Measurements from ENCODE around the gene TAX1BP1.

The TAX1BP1 gene

DNA sequence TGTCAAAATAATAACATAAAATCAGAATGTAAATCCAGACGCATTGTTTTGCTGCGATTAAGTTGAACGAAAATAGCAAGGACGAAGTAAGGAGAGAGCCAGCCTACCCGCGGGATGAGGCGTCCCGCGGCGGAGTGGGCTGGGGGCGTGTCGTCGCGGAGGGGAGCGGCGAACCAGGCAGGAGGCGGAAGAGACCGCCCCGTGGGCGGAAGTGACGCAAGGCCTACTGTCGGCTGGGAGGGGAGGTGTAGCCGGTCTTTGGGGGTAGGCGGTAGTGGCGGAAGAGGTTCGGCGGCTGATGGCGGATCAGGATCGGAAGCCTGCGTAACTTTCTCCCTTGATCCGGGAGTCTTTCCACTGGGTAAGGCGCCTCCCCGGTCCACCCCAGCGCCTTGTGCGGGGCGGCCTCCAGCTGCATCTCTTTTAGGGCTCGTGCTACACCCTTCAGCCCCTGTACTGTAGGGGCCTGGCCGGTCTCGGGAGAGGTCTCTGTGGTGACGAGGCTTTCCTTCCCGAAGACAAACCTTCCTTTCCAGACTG is at the start of gene TAX1BP1:
Gene TAX1BP1 (plus strand): TSS at position 254 of the 540 bp plus-strand sequence. CDS start 8,363 bp downstream, outside the sequence.
- Histone ChIP-seq H3K9ac (ENCODE audit: low read depth, low read length) (peak within 1 kb of the TSS; percentile 70), H3K4me3 (ENCODE audit: low read depth, low read length) (peak within 1 kb of the TSS; percentile 84), H3K27me3 (ENCODE audit: control insufficient read depth, insufficient read depth, low read length) (no peaks in the 10 kb centered on the region), H3K9me3 (ENCODE audit: control insufficient read depth, insufficient read depth, low read length) (no peaks in the 10 kb centered on the region), H3K4me1 (ENCODE audit: control insufficient read depth, insufficient read depth, low read length) (peaks cover 4% of the 10 kb centered on the region), H3K36me3 (ENCODE audit: control insufficient read depth, insufficient read depth, low read length) (no peaks in the 10 kb centered on the region)

DNA sequence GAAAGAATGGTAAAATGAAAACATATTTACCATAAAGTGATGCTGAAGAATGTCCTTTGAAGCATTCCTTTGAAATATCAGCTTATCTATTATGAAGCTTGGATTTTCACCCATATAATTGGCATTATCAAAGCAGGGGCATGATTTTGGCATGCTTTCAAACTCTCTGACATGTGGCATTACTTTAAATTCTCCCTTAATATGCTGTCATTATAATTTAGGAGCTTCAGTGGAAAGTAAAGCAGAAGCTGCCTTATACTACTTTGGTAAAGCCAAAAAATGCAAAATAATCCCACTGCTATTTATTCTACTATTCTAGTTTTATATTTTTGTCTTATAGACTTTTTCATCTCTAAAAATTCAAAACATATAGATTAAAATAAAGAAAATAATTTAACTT is 49.3 kb upstream of the TAX1BP1 start:
- Histone ChIP-seq H3K27me3 (ENCODE audit: control insufficient read depth, insufficient read depth, low read length) (no peaks in the 10 kb centered on the region), H3K4me1 (ENCODE audit: control insufficient read depth, insufficient read depth, low read length) (peaks cover 2% of the 10 kb centered on the region), H3K4me3 (ENCODE audit: low read depth, low read length) (no peak overlapping the region)

DNA sequence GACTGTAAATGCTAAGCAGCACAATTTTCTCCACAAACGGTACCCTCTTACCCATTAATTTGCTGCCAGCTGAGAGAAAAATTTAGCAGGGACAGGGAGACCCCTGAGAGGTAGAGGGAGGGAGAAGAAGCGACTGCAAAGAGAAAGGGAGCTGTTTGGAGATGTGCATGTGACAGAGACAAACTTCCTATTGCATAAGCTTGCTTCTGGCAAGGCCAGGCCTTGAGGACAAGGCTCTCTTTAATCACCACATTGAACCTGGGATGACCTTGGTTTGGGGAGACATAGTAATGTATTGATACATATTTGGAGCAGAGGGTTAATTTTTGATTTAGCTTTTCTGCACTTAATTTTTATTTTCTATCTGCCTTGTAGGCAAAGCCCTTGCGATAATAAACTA is 46.2 kb upstream of the TAX1BP1 start:
- no peaks in the 10 kb centered on the region for H3K27me3 ChIP-seq (ENCODE audit: control insufficient read depth, insufficient read depth, low read length)
- no peak overlapping the region for H3K4me3 ChIP-seq (ENCODE audit: low read depth, low read length)
- no peak overlapping the region for H3K9ac ChIP-seq (ENCODE audit: low read depth, low read length)
- no peaks in the 10 kb centered on the region for H3K9me3 ChIP-seq (ENCODE audit: control insufficient read depth, insufficient read depth, low read length)
- H3K36me3 ChIP-seq (ENCODE audit: control insufficient read depth, insufficient read depth, low read length), result no peaks in the 10 kb centered on the region
- H3K4me1 ChIP-seq (ENCODE audit: control insufficient read depth, insufficient read depth, low read length), result peaks cover 2% of the 10 kb centered on the region

More for the DNA sequence above, 49.3 kb upstream of the TAX1BP1 start:
- H3K9ac ChIP-seq (ENCODE audit: low read depth, low read length), result no peak overlapping the region
- no peaks in the 10 kb centered on the region for H3K9me3 ChIP-seq (ENCODE audit: control insufficient read depth, insufficient read depth, low read length)
- H3K36me3 ChIP-seq (ENCODE audit: control insufficient read depth, insufficient read depth, low read length), result no peaks in the 10 kb centered on the region

DNA sequence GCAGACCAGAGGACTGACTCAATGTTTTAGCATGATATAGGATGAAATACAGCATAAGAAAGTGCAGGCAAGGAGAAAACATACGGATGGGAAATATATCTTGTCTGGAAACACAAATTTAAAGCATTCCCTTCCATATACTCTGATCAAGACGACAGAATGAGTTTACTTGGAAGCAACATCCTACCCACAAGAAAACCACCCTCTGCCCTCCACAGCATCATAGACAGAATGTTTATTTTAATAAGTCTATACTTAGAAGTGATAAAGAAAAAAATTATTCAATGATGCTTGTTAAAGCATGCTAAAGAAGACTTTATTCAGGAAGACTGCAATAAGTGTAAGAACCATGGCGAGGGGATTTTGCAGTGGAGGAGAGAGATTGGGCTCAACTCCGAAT is 44.9 kb upstream of the TAX1BP1 start:
- no peaks in the 10 kb centered on the region for H3K27me3 ChIP-seq (ENCODE audit: control insufficient read depth, insufficient read depth, low read length)
- no peaks in the 10 kb centered on the region for H3K36me3 ChIP-seq (ENCODE audit: control insufficient read depth, insufficient read depth, low read length)
- no peak overlapping the region for H3K4me3 ChIP-seq (ENCODE audit: low read depth, low read length)
- no peak overlapping the region for H3K9ac ChIP-seq (ENCODE audit: low read depth, low read length)
- no peaks in the 10 kb centered on the region for H3K4me1 ChIP-seq (ENCODE audit: control insufficient read depth, insufficient read depth, low read length)
- H3K9me3 ChIP-seq (ENCODE audit: control insufficient read depth, insufficient read depth, low read length), result no peaks in the 10 kb centered on the region

DNA sequence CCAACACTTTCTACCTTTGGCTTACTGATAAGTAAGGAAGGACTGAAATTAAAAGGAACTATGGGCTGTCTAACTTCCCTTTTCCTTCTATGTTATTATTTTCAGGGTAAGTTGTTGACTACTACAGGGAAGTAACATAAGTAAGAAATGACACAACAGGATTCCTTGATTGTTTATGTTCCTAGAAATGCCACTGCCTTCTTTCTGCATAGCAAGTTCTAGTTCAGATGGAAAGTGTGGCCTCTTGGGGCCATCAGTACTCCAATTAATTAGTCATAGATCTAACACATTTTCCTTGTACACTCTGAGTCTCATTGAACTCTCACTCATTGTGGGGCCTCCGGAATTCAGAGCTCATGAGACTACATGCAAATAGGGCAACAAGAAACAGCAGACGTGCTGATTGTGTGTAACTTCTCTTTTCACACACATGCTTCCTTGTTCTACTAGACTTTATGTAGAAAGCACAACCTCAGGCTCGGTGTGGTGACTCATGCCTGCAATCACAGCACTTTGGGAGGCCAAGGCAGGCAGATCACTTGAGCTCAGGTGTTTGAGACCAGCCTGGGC is 42.0 kb upstream of the TAX1BP1 start:
- no peak overlapping the region for H3K4me3 ChIP-seq (ENCODE audit: low read depth, low read length)
- no peaks in the 10 kb centered on the region for H3K36me3 ChIP-seq (ENCODE audit: control insufficient read depth, insufficient read depth, low read length)
- H3K4me1 ChIP-seq (ENCODE audit: control insufficient read depth, insufficient read depth, low read length), result no peaks in the 10 kb centered on the region
- no peaks in the 10 kb centered on the region for H3K9me3 ChIP-seq (ENCODE audit: control insufficient read depth, insufficient read depth, low read length)
- H3K27me3 ChIP-seq (ENCODE audit: control insufficient read depth, insufficient read depth, low read length), result no peaks in the 10 kb centered on the region
- H3K9ac ChIP-seq (ENCODE audit: low read depth, low read length), result no peak overlapping the region

DNA sequence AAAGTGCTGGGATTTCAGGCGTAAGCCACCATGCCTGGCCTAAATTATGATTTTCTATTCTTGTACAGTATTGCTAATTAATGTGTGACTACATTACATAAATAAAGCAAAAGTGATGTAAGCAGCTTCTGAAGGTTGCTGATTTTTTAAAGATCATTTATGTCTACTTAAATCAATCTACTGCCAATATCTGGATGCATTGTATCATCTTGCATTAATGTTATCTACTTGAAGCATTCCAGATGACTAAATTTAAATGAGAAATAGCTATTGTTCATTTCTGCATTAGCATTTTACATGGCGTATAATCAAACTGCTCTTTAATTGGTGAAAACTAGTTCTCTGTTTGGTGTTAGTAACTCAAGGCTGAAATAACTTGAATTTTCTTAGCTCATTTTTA is 40.2 kb upstream of the TAX1BP1 start:
- no peaks in the 10 kb centered on the region for H3K9me3 ChIP-seq (ENCODE audit: control insufficient read depth, insufficient read depth, low read length)
- H3K27me3 ChIP-seq (ENCODE audit: control insufficient read depth, insufficient read depth, low read length), result no peaks in the 10 kb centered on the region
- no peaks in the 10 kb centered on the region for H3K36me3 ChIP-seq (ENCODE audit: control insufficient read depth, insufficient read depth, low read length)
- H3K4me3 ChIP-seq (ENCODE audit: low read depth, low read length), result no peak overlapping the region
- no peaks in the 10 kb centered on the region for H3K4me1 ChIP-seq (ENCODE audit: control insufficient read depth, insufficient read depth, low read length)
- no peak overlapping the region for H3K9ac ChIP-seq (ENCODE audit: low read depth, low read length)

DNA sequence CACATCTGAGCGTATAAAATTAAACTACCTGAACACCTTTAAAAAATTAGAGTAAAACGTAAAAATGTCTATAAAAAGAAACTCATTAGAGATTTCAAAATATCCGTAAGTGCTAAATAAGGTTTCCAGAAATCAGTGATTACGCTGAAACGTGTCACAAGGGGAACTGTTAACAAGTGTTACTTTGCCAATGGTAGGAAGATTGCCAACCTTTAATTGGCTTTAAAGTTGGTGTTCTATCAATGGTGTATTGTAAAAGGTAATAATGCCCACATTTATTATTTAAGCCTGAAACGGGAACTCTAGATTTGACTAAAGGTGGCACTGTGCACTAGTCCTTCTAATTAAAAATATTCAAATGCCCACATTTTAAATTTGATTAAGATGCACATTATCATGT is 39.5 kb upstream of the TAX1BP1 start:
- H3K36me3 ChIP-seq (ENCODE audit: control insufficient read depth, insufficient read depth, low read length), result no peaks in the 10 kb centered on the region
- no peaks in the 10 kb centered on the region for H3K9me3 ChIP-seq (ENCODE audit: control insufficient read depth, insufficient read depth, low read length)
- no peaks in the 10 kb centered on the region for H3K27me3 ChIP-seq (ENCODE audit: control insufficient read depth, insufficient read depth, low read length)
- no peak overlapping the region for H3K4me3 ChIP-seq (ENCODE audit: low read depth, low read length)
- H3K9ac ChIP-seq (ENCODE audit: low read depth, low read length), result no peak overlapping the region
- H3K4me1 ChIP-seq (ENCODE audit: control insufficient read depth, insufficient read depth, low read length), result no peaks in the 10 kb centered on the region

DNA sequence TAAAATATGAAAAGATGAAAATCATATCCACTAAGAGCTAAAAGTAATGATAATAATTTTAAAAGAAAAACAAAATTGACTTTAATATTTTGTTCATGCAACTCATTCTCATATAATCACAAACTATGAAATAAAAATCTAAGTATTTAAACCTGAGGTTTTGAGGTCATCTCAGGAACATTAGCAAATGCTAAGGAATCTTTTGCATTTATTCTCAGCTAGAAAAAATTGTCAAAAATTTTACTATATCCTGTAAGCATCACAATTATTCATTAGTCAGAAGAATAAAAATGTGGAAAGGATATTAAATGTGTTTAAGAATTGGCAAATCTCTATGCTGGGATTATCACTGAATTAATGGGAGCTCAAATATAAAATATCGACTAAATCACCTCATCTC is 36.8 kb upstream of the TAX1BP1 start:
- Histone ChIP-seq H3K27me3 (ENCODE audit: control insufficient read depth, insufficient read depth, low read length) (no peaks in the 10 kb centered on the region), H3K9me3 (ENCODE audit: control insufficient read depth, insufficient read depth, low read length) (no peaks in the 10 kb centered on the region), H3K9ac (ENCODE audit: low read depth, low read length) (no peak overlapping the region), H3K36me3 (ENCODE audit: control insufficient read depth, insufficient read depth, low read length) (no peaks in the 10 kb centered on the region), H3K4me3 (ENCODE audit: low read depth, low read length) (no peak overlapping the region), H3K4me1 (ENCODE audit: control insufficient read depth, insufficient read depth, low read length) (no peaks in the 10 kb centered on the region)

DNA sequence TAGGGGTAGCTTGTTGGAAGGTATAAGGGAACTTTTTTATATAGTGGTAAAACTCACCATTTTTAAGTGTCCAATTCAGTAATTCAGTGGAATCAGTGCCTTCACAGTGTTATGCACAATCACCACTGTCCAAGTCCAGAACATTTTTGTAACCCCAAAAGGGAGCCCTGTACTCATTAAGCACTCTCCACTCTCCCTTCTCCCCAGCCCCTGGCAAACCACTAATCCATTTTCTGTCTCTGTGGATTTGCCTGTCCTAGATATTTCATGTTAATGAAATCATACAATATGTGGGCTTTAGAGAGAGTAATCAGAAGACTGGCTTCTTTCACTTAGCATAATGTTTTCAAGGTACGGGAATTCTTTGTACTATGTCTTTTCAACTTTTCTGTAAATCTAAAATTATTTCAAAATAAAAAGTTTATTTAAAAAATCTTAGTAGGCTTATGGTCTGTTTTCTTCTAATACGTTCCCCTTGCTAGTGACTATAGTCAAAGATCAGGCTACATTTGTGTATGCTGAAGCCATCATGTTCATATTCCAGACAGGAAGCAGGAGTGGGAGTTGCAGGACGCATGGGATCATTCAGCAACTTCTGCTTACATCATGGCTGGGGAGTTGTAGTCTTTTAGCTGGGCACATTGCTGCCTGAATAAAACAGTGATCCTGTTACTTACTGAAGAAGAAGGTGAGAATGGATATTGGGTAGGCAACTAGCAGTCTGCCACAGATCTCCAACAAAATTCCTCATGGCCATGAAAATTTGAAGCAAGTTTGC is 35.4 kb upstream of the TAX1BP1 start:
- Histone ChIP-seq H3K9me3 (ENCODE audit: control insufficient read depth, insufficient read depth, low read length) (no peaks in the 10 kb centered on the region), H3K4me1 (ENCODE audit: control insufficient read depth, insufficient read depth, low read length) (no peaks in the 10 kb centered on the region), H3K4me3 (ENCODE audit: low read depth, low read length) (no peak overlapping the region), H3K36me3 (ENCODE audit: control insufficient read depth, insufficient read depth, low read length) (no peaks in the 10 kb centered on the region), H3K9ac (ENCODE audit: low read depth, low read length) (no peak overlapping the region), H3K27me3 (ENCODE audit: control insufficient read depth, insufficient read depth, low read length) (no peaks in the 10 kb centered on the region)

DNA sequence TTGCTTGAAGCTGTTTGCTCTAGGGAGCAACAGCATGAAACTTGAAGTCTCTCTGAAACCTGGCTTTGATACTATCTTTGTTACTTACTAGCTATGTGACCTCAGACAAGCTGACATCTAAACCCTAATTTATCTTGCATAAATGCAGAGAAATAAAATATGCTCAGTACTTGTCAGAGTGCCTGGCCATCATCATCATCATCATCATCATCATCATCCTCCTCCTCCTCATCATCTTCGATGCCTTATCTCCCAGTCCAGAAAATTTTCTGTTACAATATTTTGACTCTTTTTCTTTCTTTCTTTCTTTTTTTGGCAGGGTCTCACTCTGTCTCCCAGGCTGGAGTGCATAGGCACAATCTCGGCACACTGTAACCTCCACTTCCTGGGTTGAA is 34.8 kb upstream of the TAX1BP1 start:
- no peaks in the 10 kb centered on the region for H3K27me3 ChIP-seq (ENCODE audit: control insufficient read depth, insufficient read depth, low read length)
- H3K36me3 ChIP-seq (ENCODE audit: control insufficient read depth, insufficient read depth, low read length), result no peaks in the 10 kb centered on the region
- H3K9ac ChIP-seq (ENCODE audit: low read depth, low read length), result no peak overlapping the region
- no peaks in the 10 kb centered on the region for H3K4me1 ChIP-seq (ENCODE audit: control insufficient read depth, insufficient read depth, low read length)
- H3K9me3 ChIP-seq (ENCODE audit: control insufficient read depth, insufficient read depth, low read length), result no peaks in the 10 kb centered on the region
- no peak overlapping the region for H3K4me3 ChIP-seq (ENCODE audit: low read depth, low read length)

DNA sequence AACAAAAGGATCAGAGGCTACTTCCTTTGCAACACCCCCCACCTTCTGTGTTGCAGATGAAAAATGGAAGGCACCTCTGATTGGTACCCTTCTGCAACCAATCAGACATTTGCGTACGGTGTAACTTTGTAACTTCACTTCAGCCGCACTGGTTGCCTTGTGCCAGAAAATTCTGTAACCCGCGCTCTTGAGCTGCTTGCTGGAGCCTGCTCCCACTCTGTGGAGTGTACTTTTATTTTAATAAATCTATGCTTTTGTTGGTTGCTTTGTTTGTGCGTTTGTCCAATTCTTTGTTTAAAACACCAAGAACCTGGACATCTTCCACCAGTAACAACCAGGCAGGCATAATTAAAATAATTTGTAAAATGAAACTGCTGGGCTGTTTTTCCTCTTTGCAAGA is 31.5 kb upstream of the TAX1BP1 start:
- Histone ChIP-seq H3K9ac (ENCODE audit: low read depth, low read length) (no peak overlapping the region), H3K27me3 (ENCODE audit: control insufficient read depth, insufficient read depth, low read length) (no peaks in the 10 kb centered on the region), H3K36me3 (ENCODE audit: control insufficient read depth, insufficient read depth, low read length) (no peaks in the 10 kb centered on the region), H3K4me1 (ENCODE audit: control insufficient read depth, insufficient read depth, low read length) (no peaks in the 10 kb centered on the region), H3K4me3 (ENCODE audit: low read depth, low read length) (no peak overlapping the region), H3K9me3 (ENCODE audit: control insufficient read depth, insufficient read depth, low read length) (no peaks in the 10 kb centered on the region)

Measured in iPS-15b (cell line).